ENCODE results near the gene VAC14.
"Not testable (repeated sequence)": the region's sequence is repeated elsewhere in the genome, so short reads cannot be mapped to it uniquely, and the experiment has no call there.

Gene VAC14

GRCh38 chr16:70647441-70648359, 153.3 kb downstream of the VAC14 start:
- no peak overlapping the region for H3K27ac ChIP-seq
- H3K4me3 ChIP-seq = no peak overlapping the region

- Histone ChIP-seq H3K4me3 (no peak within 1 kb of the TSS), H3K27ac (peak within 1 kb of the TSS in 1 of 21 experiments; percentile 14)
Measured at GRCh38 chr16:70646260-70647241, 154.4 kb downstream of the VAC14 start, which contains the start of gene IL34. IL34 (plus strand) TSS chr16:70646559; CDS start chr16:70646948, 389 bp downstream.

- H3K4me3 ChIP-seq = no peak overlapping the region
- no peak overlapping the region for H3K27ac ChIP-seq
Measured at GRCh38 chr16:70644763-70645597, 156.0 kb downstream of the VAC14 start.

GRCh38 chr16:70643264-70643663, 157.7 kb downstream of the VAC14 start:
- not testable (repeated sequence) for H3K27ac ChIP-seq, H3K4me3 ChIP-seq

- Histone ChIP-seq H3K27ac (no peak overlapping the region), H3K4me3 (no peak overlapping the region)
Measured at GRCh38 chr16:70642633-70643032, 158.3 kb downstream of the VAC14 start.

GRCh38 chr16:70638814-70639792, 161.9 kb downstream of the VAC14 start:
- Histone ChIP-seq H3K4me3 (no peak overlapping the region), H3K27ac (peak overlapping the region in 7 of 21 experiments; percentile 12 to 53 (median 17))
